AG10803 (cell line): ENCODE measurements around the gene NXT1.

Experiments used
- DNase-seq: peaks from one replicate; pipeline ENCODE4 v3.0.0; 2010; ENCODE audit warnings: low read depth
- H3K4me3 ChIP-seq: 2 replicates; pipeline ENCODE4 v1.5.1; 2011; ENCODE audit warnings: mild to moderate bottlenecking, low read length, control low read depth
- TF ChIP-seq, protein P1 (sequence below): conservative IDR thresholded peaks from 2 replicates; pipeline ENCODE4 v1.5.1; 2011; ENCODE audit warnings: mild to moderate bottlenecking, low read length, control low read depth, inconsistent platforms

The NXT1 gene

DNA sequence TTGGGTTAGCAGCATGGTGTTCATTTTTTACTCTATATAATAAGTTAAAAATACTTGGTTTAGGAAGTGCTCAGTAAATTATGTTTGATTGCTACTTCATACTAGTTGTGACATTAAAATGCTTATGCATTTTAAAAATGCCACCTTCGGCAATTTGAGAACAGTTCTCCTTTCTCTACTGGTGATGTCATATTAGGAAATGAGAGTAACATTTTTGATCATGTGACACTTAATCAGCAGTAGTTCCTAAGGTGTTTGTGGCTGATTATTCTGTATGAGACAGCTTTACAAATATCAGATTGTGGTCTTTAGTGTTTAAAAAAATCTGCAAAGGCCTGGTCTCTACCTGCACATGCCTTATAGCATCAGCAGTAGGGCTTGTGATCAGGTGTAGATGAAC lies 15.8 kb downstream of the NXT1 start:
- DNase-seq: no peak
- TF ChIP-seq, protein P1, sequence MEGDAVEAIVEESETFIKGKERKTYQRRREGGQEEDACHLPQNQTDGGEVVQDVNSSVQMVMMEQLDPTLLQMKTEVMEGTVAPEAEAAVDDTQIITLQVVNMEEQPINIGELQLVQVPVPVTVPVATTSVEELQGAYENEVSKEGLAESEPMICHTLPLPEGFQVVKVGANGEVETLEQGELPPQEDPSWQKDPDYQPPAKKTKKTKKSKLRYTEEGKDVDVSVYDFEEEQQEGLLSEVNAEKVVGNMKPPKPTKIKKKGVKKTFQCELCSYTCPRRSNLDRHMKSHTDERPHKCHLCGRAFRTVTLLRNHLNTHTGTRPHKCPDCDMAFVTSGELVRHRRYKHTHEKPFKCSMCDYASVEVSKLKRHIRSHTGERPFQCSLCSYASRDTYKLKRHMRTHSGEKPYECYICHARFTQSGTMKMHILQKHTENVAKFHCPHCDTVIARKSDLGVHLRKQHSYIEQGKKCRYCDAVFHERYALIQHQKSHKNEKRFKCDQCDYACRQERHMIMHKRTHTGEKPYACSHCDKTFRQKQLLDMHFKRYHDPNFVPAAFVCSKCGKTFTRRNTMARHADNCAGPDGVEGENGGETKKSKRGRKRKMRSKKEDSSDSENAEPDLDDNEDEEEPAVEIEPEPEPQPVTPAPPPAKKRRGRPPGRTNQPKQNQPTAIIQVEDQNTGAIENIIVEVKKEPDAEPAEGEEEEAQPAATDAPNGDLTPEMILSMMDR: no peak
- no peak overlapping the region for H3K4me3 ChIP-seq

GRCh38 chr20:23367770-23368169 lies 17.2 kb downstream of the NXT1 start:
- H3K4me3 ChIP-seq: no peak overlapping the region
- TF ChIP-seq, protein P1: no peak
- no peak for DNase-seq

DNA sequence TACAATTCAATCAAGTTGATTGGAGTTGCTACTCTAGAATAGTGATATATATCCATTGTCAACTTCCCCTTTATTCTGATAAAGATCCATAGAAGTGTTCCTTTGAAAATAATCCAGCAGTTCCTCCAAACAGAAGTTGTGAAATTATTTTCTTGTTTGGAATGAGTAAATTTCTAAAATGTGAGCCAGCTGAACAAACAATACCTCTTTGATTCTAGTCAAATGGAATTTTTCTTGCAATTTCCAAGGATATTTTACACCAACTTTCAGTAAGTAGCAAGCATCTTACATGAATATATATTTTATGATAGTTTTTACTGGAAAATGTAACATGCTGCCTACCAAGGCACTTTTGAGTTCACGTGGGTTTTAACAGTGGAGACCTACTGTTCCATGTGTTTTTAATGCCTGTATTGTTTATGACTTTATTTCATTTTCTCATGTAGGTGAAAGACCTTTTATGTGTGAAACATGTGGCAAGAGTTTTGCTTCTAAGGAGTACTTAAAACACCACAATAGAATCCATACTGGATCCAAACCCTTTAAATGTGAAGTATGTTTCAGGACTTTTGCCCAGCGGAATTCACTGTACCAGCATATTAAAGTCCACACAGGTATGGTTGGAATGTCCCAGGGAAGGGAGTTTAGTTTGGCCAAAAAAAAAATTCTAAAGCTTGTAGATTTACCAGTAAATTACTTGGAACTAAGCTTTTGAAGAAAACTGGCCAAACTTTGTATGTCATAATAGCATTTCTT lies 17.9 kb downstream of the NXT1 start:
- TF ChIP-seq, protein P1: no peak
- DNase-seq: peak; percentile 64

DNA sequence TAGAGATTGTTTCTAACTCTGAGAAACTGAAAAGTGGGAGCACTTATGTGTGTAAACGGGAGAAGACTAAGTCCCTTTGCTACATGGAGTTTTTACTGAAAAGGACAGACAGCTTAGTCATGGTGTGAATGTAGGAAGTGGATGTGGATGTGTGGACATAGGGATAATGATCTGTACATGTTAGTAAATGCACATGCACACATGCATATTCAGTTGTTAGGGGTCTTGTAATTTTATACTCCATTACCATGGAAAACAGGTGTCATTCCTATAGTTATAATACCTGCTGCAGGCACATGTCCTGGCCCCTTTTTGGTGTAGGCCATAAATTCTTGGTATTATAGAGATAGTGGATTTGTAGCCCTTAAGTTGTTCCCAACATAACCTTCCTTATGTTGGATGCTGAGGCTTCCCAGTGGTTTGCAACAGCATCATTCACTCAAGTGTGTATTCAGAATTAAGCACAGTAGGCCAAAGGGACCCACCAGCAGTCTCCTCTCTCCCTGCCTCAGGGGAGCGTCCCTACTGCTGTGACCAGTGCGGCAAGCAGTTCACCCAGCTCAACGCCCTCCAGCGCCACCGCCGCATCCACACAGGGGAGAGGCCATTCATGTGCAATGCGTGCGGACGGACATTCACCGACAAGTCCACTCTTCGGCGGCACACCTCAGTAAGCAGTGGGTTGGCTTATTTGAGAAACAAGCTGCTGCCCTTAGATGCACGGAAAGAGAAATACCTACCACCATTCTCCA lies 18.7 kb downstream of the NXT1 start:
- TF ChIP-seq, protein P1: no peak
- no peak for DNase-seq
- H3K4me3 ChIP-seq: no peak overlapping the region

More for the DNA sequence above, 17.9 kb downstream of the NXT1 start:
- no peak overlapping the region for H3K4me3 ChIP-seq

GRCh38 chr20:23370274-23370673 lies 19.7 kb downstream of the NXT1 start:
- TF ChIP-seq, protein P1: no peak

DNA sequence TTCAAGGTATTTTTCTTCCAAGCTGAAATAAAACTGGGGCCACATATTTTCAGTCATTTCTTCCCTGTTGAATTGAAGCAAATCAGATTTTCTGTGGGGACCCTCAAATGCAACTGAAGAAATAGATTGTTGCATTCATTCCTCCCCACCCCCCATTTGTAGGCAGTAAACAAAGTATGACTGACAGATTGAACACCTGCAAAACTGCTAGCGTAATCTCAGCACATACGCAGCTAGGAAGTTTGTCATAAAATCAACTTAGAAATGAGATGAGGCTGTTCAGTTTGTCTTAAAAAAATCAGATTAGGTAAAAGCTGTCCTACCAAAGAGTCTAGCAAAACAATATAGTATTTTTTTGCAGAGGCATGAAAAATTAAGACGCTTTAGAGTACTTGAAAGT lies 20.3 kb downstream of the NXT1 start:
- H3K4me3 ChIP-seq: no peak overlapping the region
- TF ChIP-seq, protein P1: no peak
- no peak for DNase-seq

More at GRCh38 chr20:23370274-23370673, 19.7 kb downstream of the NXT1 start:
- no peak overlapping the region for H3K4me3 ChIP-seq
- no peak for DNase-seq

DNA sequence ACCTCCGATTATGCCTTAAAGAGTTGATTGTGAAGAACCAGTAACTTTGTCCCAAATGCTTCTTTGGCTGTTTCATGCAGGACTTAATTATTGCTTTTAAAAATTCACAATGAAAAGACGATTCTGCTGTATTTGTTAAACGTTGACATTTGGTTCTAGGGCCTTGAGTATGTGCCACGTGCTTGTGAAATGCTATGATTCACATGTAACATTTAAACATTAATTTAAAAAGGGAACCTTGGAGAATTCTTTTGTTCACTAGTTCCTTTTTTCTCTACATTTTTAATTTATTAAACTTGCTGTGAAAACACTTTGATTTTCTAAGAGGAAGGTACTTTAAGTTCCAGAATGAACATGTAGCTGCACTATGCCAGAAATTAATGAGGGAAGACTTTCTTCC lies 20.9 kb downstream of the NXT1 start:
- TF ChIP-seq, protein P1: no peak
- no peak for DNase-seq
- H3K4me3 ChIP-seq: no peak overlapping the region
